ENCODE results near the gene TSLP.

DNA sequence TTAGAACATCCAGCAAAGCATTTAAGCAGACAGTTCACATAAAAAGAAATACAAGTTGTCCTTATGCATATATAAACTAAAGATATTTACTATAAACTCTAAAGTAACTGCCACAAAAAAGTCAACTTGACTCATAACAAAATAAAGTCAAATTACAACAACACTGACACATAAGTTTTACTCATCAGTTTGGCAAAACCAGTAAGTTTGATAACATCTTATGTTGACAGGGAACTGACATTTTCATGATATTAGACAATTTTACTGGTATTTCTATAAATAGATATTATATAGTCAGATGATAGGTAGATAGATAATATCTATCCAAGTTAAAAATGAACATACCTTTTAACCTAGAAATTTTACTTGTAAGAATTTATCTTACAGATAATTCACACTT, 9.9 kb upstream of the TSLP start:
- TF ChIP-seq, protein P1, sequence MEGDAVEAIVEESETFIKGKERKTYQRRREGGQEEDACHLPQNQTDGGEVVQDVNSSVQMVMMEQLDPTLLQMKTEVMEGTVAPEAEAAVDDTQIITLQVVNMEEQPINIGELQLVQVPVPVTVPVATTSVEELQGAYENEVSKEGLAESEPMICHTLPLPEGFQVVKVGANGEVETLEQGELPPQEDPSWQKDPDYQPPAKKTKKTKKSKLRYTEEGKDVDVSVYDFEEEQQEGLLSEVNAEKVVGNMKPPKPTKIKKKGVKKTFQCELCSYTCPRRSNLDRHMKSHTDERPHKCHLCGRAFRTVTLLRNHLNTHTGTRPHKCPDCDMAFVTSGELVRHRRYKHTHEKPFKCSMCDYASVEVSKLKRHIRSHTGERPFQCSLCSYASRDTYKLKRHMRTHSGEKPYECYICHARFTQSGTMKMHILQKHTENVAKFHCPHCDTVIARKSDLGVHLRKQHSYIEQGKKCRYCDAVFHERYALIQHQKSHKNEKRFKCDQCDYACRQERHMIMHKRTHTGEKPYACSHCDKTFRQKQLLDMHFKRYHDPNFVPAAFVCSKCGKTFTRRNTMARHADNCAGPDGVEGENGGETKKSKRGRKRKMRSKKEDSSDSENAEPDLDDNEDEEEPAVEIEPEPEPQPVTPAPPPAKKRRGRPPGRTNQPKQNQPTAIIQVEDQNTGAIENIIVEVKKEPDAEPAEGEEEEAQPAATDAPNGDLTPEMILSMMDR (IDR thresholded peaks at IDR 0.05; ENCODE audit: low read depth, low read length): no peak
- no peak for TF ChIP-seq EZH2phosphoT487 (IDR thresholded peaks at IDR 0.05; ENCODE audit: low read depth)

Measured in OCI-LY3 (cell line).